MM.1S (cell line): ENCODE measurements around the gene OR4B1.

ENCODE experiments used
- CTCF ChIP-seq: fragments of 300-600 bp; sonication (generic); IDR thresholded peaks from 2 replicates; pipeline ENCODE4 v1.5.1; 2016; ENCODE audit warnings: antibody characterized with exemption, low read length, mixed read lengths
- EZH2 ChIP-seq: fragments of 300-600 bp; sonication (generic); optimal IDR thresholded peaks from 2 replicates; pipeline ENCODE3; 2017; ENCODE audit warnings: low read depth, mild to moderate bottlenecking, antibody characterized with exemption, low read length, mixed read lengths
- EZH2phosphoT487 ChIP-seq: fragments of 300-600 bp; sonication (generic); IDR thresholded peaks from 2 replicates; pipeline ENCODE4 v1.6.1; 2018; ENCODE audit warnings: antibody characterized with exemption, low read length

GRCh38 chr11:48182860-48183526, 33.6 kb upstream of the OR4B1 start:
- TF ChIP-seq CTCF (no peak), EZH2phosphoT487 (no peak), EZH2 (no peak)
